Measurements from ENCODE around the gene DACT2. TPM values are rescaled to one million over a fixed set of nuclear protein-coding genes. Genes with fewer than 3 reads are reported as not detected.

DACT2 gene
- total and polyA plus RNA-seq, 9 of the 15 experiments (the other 6 are each of a cell fraction or from before 2014, with no cell fraction given), result not detected

DNA sequence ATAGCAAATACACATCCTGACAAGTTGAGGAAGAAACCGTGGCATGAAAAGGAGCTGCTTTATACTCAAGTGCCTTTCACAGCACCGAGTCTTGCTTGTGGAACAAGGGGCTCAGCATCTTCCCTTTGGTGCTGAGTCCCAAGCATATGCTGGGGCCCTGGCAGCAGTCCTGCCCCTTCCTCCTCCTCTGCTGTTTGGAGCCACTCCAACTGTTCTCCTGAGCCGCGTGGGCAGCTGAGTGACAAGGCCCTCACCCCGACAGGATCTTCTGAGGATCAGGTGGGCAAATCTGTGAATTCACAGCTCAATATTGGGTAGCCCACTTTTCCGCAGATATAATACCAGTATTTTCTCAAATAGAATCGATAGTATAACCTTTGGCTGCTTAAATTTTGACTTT is 24.7 kb downstream of the DACT2 start:
- no peaks in the 10 kb centered on the region for H3K9me3 ChIP-seq (replicated peaks; ENCODE audit: control insufficient read depth, insufficient read depth, low read depth, low read length)
- ChIA-PET POLR2A (interaction anchor here (1.0 kb wide), 1 partner anchor 10 kb away, joined by 5 read pairs; no protein-coding TSS in a partner anchor), CTCF (ENCODE audit: low intra/inter-chr PET ratio) (no interaction called here)
- ATAC-seq, result no peak
- in situ Hi-C loops (cut with MboI) (no loop called here), intact Hi-C loops (cut with micrococcal nuclease) (no loop called here)
- no TSS peak for BruUV-seq (replicated peaks)
- no peak overlapping the region for H3K4me2 ChIP-seq (ENCODE audit: insufficient read depth, low read length)
- H3K36me3 ChIP-seq (ENCODE audit: control insufficient read depth, insufficient read depth, low read length), result no peaks in the 10 kb centered on the region
- H3K27me3 ChIP-seq (ENCODE audit: control insufficient read depth in 2 of 2, insufficient read depth in 2 of 2, low read length in 2 of 2), result peaks cover 23 to 42% of the 10 kb centered on the region in 2 experiments
- no peak overlapping the region for H3K4me3 ChIP-seq
- no peak for FAIRE-seq
- H3K4me1 ChIP-seq (replicated peaks in 1 of 2; ENCODE audit: control insufficient read depth in 2 of 2, insufficient read depth in 2 of 2, low read length in 2 of 2), result no peaks in the 10 kb centered on the region
- H3K9ac ChIP-seq (ENCODE audit: insufficient read depth in 1 of 2, low read depth in 2 of 2, low read length in 2 of 2), result no peak overlapping the region
- H4K20me1 ChIP-seq (replicated peaks; ENCODE audit: control insufficient read depth, insufficient read depth, low read length), result 0 out of 2 replicates have a peak, but pooled peaks cover under 1% of the 10 kb centered on the region
- H3K27ac ChIP-seq (ENCODE audit: extremely low read depth, low read depth, low read length), result no peak overlapping the region
- under 1% methylated on average over 7 of the region's 7 CpGs for WGBS (ENCODE audit: insufficient coverage, low coverage, missing lambda C conversion rate)
- DNase-seq (ENCODE audit: extremely low read depth in 1 of 4, low spot score in 3 of 4), result no peak
- H3K79me2 ChIP-seq (ENCODE audit: control insufficient read depth, insufficient read depth, low read length), result no peaks in the 10 kb centered on the region
- H3K9me1 ChIP-seq (ENCODE audit: control insufficient read depth, insufficient read depth, low read length), result no peaks in the 10 kb centered on the region
- no peak overlapping the region for H2AFZ ChIP-seq (ENCODE audit: low read depth, low read length)
- no peak for TF ChIP-seq ZNF589 (CRISPR knock-in tag; IDR thresholded peaks at IDR 0.05; ENCODE audit: low read depth)
- TF ChIP-seq, protein P1, sequence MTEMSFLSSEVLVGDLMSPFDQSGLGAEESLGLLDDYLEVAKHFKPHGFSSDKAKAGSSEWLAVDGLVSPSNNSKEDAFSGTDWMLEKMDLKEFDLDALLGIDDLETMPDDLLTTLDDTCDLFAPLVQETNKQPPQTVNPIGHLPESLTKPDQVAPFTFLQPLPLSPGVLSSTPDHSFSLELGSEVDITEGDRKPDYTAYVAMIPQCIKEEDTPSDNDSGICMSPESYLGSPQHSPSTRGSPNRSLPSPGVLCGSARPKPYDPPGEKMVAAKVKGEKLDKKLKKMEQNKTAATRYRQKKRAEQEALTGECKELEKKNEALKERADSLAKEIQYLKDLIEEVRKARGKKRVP (CRISPR knock-in tag; IDR thresholded peaks at IDR 0.05), result no peak
- TF ChIP-seq ETV5 (CRISPR knock-in tag; IDR thresholded peaks at IDR 0.05; ENCODE audit: low read depth), result no peak
- no peak for TF ChIP-seq NR2C1 (IDR thresholded peaks at IDR 0.05)
- TF ChIP-seq NR2C1 (tag; IDR thresholded peaks at IDR 0.05), result no peak
- TF ChIP-seq MEF2D (tag; conservative IDR thresholded peaks at IDR 0.05; ENCODE audit: low read depth), result no peak
- no peak for TF ChIP-seq PTRF (tag; IDR thresholded peaks at IDR 0.05)
- TF ChIP-seq ZNF12 (CRISPR knock-in tag; IDR thresholded peaks at IDR 0.05), result no peak
- TF ChIP-seq SRSF9 (IDR thresholded peaks at IDR 0.05; ENCODE audit: borderline replicate concordance, low read depth, low read length), result no peak
- TF ChIP-seq, protein P2, sequence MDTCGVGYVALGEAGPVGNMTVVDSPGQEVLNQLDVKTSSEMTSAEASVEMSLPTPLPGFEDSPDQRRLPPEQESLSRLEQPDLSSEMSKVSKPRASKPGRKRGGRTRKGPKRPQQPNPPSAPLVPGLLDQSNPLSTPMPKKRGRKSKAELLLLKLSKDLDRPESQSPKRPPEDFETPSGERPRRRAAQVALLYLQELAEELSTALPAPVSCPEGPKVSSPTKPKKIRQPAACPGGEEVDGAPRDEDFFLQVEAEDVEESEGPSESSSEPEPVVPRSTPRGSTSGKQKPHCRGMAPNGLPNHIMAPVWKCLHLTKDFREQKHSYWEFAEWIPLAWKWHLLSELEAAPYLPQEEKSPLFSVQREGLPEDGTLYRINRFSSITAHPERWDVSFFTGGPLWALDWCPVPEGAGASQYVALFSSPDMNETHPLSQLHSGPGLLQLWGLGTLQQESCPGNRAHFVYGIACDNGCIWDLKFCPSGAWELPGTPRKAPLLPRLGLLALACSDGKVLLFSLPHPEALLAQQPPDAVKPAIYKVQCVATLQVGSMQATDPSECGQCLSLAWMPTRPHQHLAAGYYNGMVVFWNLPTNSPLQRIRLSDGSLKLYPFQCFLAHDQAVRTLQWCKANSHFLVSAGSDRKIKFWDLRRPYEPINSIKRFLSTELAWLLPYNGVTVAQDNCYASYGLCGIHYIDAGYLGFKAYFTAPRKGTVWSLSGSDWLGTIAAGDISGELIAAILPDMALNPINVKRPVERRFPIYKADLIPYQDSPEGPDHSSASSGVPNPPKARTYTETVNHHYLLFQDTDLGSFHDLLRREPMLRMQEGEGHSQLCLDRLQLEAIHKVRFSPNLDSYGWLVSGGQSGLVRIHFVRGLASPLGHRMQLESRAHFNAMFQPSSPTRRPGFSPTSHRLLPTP (IDR thresholded peaks at IDR 0.05; ENCODE audit: borderline replicate concordance, extremely low read depth, insufficient read length), result no peak
- TF ChIP-seq, protein P3, sequence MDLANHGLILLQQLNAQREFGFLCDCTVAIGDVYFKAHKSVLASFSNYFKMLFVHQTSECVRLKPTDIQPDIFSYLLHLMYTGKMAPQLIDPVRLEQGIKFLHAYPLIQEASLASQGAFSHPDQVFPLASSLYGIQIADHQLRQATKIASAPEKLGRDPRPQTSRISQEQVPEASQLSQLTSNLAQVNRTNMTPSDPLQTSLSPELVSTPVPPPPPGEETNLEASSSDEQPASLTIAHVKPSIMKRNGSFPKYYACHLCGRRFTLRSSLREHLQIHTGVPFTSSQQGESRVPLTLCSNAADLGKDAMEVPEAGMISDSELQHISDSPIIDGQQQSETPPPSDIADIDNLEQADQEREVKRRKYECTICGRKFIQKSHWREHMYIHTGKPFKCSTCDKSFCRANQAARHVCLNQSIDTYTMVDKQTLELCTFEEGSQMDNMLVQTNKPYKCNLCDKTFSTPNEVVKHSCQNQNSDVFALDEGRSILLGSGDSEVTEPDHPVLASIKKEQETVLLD (IDR thresholded peaks at IDR 0.05), result no peak
- no peak for TF ChIP-seq ESRRA (IDR thresholded peaks at IDR 0.05; ENCODE audit: borderline replicate concordance, low read depth)
- TF ChIP-seq CBX8 (IDR thresholded peaks at IDR 0.05; ENCODE audit: borderline replicate concordance, extremely low read depth, low read depth, low read length, poor library complexity, severe bottlenecking), result no peak
- no peak for TF ChIP-seq SAFB2 (IDR thresholded peaks at IDR 0.05; ENCODE audit: borderline replicate concordance, low read depth, low read length, severe bottlenecking)
- TF ChIP-seq ZC3H8 (IDR thresholded peaks at IDR 0.05), result no peak
- TF ChIP-seq PYGO2 (tag; IDR thresholded peaks at IDR 0.05), result no peak
- TF ChIP-seq FOXA1 (IDR thresholded peaks at IDR 0.05; ENCODE audit: borderline replicate concordance), result no peak
- TF ChIP-seq ZBTB17 (CRISPR knock-in tag; IDR thresholded peaks at IDR 0.05), result no peak
